Measurements from ENCODE around the gene CENPQ.
A peak's percentile ranks its signal among the peaks of the same experiment; 100 is the strongest.

CENPQ gene

DNA sequence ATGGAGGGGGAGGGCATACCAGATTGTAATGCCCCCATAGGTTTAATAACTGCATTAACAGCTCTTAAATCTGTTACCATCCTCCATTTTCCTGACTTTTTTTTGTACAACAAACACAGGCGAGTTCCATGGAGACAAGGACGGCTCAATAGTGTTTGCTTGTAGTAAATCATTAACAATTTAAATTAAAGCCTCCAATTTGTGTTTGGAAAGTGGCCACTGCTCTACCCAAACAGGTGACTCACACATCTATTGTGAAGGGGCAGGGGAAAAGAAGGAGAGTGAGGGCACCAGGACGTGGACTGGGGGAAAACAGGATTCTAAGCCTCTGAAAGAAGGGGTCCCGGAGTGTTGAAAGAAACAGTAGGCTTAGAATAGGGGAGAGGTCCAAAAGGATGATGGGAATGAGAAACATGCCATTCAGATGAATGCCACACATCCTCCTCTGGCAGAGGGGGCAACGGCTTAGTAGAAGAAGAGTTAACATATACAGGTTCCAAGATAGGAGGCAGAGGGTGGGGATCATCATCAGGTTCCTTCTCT is 43.5 kb downstream of the CENPQ start:
- FAIRE-seq, result no peak

DNA sequence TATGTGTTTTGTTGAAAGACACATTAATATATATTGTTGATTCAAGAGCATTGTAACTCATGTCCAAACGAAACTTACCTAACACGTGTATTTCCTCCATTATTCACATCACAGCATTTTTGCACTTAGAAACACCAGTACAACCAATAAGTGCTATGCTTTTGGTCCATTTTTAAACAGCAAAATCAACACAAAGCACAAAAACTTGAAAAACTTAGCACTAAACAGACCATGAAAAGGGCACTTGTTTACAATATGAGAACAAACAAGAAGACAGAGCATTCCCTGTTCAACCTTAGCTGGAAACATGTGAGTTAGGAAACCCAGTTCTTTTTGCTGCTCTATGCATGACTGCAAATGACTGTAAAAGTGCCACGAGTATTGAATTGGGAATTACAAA is 46.2 kb downstream of the CENPQ start:
- no peak for FAIRE-seq

DNA sequence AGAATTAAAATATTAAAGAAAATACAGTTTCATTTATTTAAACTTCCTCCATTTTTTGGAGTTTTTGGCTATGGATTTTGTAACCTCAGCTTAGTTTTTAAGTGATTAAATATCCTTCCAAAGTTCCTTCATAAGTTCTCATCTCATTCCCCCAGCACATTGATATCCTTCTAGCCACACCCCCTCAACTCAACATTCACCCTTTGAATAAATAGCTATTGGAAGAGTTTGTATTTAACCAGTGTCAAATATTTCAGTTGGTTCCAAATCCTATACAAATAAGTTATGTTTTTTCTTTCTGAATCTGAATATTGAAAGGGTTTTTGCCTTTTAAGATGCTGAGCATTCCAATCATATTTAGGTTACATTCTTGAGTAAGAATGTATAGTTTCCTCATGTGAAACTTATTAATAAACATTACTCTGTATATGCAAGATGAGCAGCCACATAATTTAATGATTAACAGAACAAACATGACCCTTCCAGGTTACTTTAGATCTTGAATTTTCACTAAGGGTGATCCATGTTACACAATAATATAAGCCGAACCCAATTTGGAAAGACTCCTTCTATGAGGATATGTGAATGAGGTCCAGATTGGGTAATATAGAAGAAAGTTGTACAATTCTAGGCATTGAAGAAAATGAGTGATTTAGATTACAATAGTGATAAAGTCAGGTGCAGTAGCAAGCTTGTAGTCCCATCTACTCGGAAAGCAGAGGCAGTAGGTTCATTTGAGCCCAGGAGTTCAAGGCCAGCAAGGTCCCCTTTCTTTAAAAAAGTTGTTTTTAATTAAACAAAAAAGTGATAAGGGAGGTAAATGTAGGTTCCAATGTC is 50.2 kb downstream of the CENPQ start:
- no peak for FAIRE-seq

DNA sequence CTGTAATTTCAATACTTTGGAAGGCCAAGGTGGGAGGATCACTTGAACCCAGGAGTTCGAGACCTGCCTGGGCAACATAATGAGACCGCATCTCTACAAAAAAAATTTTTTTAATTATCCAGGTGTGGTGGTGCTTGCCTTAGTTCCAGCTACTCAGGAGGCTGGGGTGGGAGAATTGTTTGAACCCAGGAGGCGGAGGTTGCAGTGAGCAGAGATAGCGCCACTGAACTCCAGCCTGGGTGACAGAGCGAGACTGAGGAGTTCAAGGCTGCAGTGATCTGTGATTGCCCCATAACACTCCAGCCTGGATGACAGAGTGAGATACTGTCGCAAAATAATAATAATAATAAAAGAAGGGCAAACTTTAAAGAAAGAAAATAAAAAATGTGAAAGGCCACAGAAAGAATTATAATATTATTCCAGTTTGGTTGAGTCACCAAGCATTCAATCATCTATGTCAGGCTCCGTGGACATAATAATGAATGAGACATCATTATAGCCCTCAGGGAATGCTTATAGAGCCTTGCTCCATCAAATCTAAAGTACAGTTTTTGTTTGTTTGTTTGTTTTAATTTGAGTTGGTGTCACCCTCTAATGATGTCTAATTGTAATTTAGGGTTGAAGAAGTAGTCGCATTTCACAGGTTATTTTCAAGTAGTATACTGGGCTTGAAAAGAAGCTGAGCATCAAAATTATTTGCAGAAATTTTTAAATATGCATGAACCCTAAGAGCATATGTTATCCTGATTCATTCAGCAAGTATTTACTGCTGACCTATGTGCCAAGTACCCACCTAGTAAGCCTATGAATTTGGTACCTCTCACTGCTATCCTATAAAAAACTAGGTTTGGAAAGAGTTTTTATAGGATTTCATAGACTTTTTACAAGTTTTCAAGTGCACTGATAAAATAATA is 51.7 kb downstream of the CENPQ start:
- no peak for FAIRE-seq

DNA sequence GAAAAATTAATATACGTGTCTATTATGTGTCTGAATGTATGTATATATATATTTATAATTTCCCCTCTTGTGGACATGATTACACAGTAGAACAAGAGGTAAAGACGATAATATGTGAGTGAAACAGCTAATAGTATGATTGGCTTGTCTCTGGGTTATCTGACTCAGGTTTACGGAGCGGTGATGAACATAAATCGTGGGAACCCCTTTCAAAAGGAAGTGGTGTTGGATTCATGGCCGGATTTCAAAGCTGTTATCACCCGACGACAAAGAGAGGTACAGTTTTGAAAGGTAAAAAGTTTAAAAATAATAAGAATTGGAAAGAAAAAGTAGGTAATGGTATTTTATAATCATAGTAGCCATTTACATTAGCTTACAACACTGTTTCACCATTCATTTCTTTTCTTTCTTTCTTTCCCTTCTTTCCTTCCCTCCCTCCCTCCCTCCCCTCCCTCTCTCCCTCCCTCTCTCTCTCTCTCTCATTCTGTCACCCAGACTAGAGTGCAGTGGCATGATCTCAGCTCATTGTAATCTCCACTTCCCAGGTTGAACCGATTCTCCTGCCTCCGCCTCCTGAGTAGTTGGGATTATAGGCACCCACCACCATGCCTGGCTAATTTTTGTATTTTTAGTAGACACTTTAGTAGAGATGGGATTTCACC is 52.4 kb downstream of the CENPQ start:
- FAIRE-seq, result no peak

DNA sequence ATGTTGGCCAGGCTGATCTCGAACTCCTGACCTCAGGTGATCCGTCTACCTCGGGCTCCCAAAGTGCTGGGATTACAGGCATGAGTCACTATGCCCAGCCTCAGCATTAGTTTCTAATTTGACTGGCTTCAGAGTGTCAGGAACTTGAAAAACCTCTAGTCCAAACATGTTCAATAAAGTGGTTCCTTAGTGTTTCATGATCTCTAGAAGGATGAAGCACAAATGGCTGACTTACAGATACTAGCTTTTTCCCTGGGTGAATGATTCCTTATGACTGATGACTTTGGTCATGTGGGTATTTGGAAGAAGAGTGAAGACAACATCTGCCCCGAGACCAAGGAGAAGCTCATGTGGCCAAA is 53.0 kb downstream of the CENPQ start:
- no peak for FAIRE-seq

DNA sequence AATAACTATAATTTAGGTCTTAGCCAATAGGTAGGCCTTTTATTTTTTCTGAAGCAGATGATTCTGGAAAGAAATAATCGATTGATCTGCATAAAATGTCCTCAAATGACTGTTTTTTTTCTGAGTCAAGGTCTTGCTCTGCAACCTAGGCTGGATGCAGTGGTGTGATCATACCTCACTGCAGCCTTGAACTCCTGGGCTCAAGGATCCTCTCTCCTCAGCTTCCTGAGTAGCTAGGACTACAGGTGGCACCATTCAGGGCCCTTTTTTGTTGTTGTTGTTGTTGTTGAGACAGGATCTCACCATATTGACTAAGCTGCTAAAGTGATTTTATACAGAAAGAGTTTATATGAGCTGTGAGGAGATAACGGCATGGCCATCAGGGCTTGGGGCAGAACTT is 54.7 kb downstream of the CENPQ start:
- FAIRE-seq, result no peak

DNA sequence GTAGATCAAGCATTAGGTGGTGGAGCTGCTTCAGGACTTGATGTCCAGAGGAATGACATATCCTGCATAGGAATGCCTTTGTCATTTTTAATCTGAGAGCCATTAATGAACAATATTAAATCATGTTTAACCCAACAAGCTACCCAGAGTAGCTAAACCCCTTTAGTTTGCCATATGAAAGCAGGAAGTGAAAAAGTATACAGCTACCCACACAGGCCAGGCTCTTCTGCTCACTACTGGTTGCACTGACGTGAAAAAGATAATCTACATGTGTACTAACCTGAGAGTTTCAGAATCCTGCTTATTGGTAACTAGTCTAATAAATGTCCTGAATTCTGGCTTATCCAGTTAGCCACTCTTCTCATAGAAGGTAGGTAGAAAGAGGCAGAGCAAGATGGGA is 56.5 kb downstream of the CENPQ start:
- FAIRE-seq, result no peak

DNA sequence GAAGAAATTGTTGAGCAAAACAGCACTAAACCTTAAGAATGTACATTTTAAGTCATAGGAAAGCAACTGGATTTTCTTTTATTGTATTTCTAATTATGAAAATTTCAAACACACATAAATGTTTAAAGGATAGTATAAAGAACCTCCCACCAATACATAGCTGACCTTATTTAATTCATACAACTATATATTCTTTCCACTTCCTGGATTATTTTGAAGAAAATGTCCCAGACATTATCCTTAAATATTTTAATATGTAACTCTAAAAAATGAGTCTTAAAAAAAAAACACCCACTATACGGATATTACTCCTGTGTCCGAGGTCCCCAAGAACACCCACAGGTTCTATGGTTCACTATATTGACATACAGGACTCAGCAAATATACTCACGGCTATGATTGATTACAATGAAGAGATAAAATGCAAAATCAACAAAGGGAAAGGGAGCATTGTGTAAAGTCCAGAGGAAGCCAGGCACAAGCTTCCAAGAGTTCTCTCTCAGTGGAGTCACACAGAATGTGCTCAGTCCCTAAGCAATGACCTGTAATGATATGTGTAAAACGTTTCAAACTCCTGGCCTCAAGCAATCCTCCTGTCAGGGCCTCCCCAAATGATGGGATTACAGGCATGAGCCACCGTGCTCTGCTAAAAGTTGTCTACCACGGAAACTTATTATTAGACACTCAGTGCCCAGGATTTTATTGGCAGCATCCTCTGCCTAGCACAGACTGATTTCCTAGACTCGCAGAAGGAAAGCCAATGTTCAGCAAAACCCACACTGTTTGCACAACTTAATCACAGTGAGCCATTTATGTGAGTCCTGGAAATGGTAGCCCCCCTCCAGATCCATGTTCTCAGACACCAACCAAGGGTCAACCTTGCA is 59.8 kb downstream of the CENPQ start:
- no peak for FAIRE-seq

DNA sequence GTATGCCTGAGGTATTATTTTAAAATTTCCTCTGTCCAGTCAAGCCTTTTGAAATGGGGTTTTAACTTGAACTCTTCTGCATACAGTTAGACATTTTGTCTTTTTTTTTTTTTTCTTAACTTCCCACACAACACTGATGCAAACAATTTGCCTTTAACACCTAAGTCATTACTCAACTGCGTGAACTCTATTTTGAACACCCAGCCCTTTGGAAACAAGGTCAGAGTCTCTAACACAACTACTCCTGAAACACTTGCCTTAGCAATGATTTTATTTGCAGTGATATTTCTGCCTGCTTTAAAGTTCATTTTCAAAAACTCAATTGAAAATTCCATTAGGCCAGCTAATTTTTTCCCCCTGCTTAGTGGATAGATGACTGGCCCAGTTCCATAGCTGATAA is 60.7 kb downstream of the CENPQ start:
- no peak for FAIRE-seq

DNA sequence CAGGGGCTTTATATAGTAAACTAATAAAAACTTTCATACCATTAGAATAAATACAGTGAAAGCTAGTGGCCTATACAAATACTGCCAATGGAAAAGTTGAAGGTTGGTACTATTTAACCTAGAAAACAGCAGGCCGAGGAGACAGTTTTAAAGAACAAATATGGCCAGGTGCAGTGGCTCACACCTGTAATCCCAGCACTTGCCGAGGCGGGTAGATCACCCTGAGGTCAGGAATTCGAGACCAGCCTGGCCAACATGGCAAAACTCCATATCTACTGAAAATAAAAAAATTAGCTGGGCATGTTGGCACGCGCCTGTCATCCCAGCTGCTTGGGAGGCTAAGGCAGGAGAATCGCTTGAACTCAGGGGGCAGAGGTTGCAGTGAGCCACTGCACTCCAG is 61.4 kb downstream of the CENPQ start:
- FAIRE-seq, result no peak

DNA sequence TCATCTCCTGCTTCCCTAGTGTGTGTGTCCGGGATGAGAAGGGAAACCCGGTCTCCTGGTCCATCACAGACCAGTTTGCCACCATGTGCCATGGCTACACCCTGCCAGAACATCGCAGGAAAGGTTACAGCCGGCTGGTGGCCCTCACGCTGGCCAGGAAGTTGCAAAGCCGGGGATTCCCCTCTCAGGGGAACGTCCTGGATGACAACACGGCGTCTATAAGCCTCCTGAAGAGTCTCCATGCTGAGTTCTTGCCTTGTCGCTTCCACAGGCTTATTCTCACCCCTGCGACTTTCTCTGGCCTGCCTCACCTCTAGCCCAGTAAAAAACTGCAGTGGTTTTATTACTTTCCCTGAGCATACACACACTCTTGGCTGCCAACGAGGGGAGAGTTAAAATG is 63.4 kb downstream of the CENPQ start:
- FAIRE-seq, result no peak

DNA sequence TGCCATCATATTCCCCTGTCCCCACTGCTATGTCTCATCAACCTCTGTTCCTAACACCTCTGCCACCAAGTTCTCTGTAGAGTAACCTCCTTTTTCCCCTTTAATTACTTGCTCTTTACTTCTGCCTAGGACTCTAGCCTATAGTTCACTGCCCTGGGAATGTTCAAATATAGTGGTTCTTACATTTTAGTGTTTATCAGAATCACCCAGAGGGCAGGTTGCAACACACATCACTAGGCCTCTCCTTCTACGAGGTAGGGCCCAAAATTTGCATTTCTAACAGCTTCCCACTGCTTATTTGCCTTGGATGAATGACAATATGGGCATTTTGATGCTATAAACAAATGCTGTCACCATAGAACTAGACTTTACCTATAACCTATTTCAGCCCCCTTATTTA is 64.2 kb downstream of the CENPQ start:
- no peak for FAIRE-seq

DNA sequence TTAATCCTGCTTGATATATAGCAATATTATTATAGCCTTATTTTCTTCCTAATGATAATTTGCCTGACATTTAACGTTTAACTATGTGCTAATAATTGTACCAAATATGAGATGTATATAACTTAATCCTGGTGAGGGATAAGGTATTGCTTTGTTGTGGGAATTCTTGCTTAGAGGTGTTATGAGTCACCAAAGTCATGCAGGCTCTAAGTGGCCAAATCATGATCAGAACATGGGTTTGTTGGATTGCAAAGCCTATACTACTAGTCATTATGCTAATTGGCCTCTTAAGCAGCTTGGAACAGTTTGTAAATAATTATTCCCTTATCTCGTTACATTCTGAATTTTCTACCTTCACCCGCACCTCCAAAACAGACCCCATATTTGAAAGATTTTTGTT is 65.4 kb downstream of the CENPQ start:
- FAIRE-seq, result no peak

DNA sequence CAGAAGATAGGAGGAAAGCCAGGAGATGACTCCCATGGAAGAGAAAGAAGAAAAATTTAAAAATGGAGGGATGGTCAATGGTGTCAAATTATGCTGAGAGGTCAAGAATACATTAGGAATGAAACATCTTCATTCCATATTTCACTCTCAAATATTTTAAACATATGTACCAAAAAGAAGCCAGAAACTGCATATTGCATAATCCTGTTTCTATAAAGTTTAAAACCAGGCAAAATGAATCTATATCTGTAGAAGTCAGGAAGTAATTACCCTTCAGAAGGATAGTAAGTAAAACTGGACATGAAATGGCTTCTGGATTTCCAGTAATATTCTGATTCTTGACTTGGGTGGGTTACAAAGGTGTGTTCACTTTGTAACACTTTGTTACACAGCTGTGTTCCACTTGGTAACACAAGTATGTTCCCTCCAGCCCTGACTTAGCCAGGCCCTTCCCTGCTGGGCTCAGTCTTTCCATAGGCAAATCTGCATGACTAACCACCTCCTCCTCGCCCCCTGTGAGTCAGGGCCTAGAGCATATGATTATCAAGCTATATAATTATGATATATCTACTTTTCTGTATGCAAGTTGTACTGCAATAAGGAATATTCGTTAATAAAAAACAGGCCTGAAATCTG is 67.1 kb downstream of the CENPQ start:
- FAIRE-seq, result no peak

DNA sequence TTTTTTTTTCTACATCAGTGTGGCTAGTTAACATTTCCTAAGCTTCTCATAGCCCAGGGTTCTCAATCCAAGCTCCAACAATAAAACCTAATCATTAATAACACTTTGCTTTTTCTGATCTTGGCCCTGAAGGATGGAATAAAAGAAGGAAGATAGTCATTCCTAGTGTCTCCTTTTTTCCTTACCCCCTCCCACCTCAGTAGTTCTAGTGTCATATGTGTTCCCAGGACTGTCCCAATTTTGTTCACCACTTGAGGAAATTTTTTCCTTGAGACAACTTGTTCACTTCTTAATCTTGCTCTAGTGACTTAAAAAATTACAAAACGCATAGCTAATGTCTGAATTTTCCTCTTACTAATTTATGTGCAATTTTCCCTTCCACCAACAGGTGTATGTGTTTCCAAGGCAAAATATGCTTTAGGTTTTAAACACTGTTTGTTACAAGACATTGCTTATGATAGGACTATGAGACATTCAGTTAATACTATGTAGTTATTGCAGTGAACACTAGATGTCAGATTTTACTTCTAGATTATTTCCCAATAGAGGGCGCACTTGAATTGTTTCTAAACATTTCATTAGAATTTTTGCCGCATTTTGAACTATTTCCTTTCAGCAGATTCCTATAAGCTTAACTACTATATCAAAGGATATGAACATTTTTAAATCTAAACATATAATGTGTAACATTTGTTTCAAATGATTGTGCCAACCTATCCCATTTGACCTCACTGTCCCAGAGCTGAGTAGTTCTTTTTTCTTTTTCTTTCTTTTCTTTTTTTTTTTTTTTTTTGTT is 68.8 kb downstream of the CENPQ start:
- FAIRE-seq, result peak; percentile 97

DNA sequence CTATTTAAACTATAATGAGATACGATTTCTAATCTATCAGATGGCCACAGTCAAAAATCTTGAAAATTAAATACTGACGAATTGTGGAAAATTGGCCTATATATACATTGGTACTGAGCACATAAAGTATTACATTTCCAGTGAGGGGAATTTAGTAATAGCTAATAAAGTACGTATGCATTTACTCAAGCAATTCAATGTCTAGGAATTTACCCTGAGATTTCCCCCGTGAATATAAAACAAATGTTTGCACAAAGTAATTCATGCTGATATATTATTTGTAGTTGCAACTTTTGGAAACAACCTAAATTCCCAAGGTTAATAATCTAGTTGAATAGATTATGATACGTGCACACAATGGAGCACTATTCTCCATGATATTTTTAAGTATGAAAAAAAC is 72.6 kb downstream of the CENPQ start:
- FAIRE-seq, result no peak

DNA sequence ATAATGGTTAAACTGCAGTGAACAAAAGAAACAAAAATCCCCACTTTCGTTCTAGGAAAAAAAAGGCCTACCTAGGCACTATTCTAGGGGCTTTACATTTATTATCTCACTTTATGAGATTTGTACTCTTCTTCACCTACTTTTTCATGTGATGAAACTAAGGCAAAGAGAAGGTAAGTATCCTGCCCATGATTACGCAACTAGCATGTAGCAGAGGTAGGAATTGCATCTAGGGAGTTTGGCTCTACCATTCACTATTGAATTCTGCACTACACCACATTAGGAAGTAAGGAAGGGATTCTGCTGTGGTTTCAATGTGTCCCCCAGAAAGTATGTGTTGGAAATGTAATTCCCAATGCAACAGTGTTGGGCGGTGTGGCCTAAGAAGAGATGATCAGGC is 75.9 kb downstream of the CENPQ start:
- FAIRE-seq, result no peak

DNA sequence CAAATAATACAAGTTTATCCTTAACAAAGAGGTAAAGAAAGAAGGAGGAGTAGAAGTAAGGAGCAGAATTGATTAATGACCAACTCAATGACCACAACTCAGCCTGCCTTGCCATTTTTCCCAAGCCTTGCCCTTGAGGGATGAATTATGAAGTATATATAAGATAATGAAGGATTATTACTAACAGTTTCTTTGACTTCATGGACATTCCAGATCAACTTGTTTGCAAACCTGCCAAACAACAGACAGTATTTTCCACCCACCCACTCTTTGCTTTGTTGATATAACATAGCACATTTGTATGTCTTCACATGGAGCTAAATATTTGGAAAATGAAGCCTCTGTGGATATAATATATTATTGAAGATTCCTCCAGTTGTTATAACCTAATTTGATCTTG is 77.4 kb downstream of the CENPQ start:
- FAIRE-seq, result no peak

DNA sequence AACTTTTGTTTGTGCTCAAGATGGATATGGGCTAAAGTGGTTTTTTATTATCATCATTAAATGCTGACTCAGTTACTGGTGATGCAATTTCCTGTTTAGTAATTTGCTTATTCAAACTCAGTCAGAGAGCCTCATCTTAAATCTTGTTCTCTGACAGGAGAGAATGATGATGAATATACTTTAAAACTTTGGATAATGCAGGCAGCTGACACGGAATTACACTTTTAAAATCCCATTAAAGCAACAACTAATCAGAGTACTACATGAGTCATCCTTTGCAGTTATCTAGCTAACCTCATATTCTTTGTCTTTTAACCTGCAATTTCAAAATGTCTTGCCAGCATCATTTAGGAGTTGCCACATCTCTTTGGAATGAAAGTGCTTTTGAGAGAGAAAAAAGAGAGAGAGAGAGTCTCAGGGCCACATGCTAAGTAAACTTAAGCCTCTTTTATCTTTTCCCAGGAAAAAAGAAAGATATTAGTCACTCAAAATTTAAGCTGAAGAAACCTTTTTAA is 78.1 kb downstream of the CENPQ start:
- FAIRE-seq, result no peak

DNA sequence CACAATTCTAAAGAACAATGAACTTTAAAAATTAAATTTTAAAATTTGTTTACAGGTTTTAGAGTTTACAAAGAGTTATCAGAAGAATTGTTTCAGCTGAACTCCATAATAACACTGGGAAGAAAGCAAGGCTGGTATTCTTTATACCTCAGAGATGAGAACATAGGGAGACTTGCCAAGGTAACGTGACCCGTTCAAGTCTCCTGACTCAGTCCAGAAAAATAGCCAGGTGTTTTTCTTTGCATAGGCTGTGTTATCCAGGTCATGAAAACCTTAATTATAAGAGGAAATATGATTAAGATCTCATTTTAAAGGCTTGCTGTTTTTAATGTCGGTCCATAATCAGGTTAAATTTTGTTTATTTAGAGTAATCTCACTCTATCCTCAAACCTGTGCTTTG is 78.8 kb downstream of the CENPQ start:
- FAIRE-seq, result no peak
